ENCODE results near the gene NETO1. TPM values are rescaled to one million over a fixed set of nuclear protein-coding genes. Genes with fewer than 3 reads are reported as not detected.
A peak's percentile ranks its signal among the peaks of the same experiment; 100 is the strongest.

NETO1 gene
- polyA plus RNA-seq, 2 of the 4 experiments (the other 2 are of a cell fraction): 0.04 TPM; not detected in 1

DNA sequence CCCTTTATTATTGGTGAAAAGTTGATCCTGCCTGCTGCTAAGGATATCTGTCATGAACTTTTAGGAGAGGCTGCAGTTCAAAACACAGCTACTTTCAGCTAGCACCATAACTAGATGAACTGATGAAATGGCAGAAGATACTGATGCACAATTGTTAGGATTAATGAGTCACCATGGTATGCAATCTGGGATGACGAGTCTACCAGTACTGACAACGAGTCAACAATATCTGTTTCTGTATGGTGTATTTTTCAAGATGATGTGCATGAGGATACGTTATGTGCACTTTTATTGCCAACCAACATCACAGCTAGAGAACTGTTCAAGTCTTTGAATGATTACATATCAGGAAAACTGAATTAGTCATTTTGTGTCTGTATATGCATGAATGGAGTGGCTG lies 68.7 kb downstream of the NETO1 start:
- DNase-seq (ENCODE audit: low read depth in 1 of 2, low spot score in 1 of 2) (no peak), FAIRE-seq (no peak), ATAC-seq (no peak)
- no peak overlapping the region for H3K27ac ChIP-seq
- no peak overlapping the region for H3K4me2 ChIP-seq
- ChIA-PET CTCF (no interaction called here), POLR2A (no interaction called here)
- H3K4me3 ChIP-seq: no peak overlapping the region
- no peaks in the 10 kb centered on the region for H3K4me1 ChIP-seq
- 22% methylated on average over 3 of the region's 3 CpGs for WGBS (ENCODE audit: missing lambda C conversion rate)
- H3K9me3 ChIP-seq: no peaks in the 10 kb centered on the region
- TF ChIP-seq FOSL2 (IDR thresholded peaks at IDR 0.05) (no peak), FOSL2 (CRISPR knock-in tag; IDR thresholded peaks at IDR 0.05) (0 out of 2 replicates have a peak, but pooled peaks have one; percentile 4), SREBF2 (IDR thresholded peaks at IDR 0.05) (no peak), EHF (CRISPR knock-in tag; IDR thresholded peaks at IDR 0.05) (no peak), BHLHE40 (IDR thresholded peaks at IDR 0.05; ENCODE audit: low read depth, low read length) (no peak), POLR2AphosphoS2 (conservative IDR thresholded peaks at IDR 0.05; ENCODE audit: low read length) (no peak)
- TF ChIP-seq, protein P1, sequence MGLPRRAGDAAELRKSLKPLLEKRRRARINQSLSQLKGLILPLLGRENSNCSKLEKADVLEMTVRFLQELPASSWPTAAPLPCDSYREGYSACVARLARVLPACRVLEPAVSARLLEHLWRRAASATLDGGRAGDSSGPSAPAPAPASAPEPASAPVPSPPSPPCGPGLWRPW (IDR thresholded peaks at IDR 0.05): no peak
- TF ChIP-seq, protein P2, sequence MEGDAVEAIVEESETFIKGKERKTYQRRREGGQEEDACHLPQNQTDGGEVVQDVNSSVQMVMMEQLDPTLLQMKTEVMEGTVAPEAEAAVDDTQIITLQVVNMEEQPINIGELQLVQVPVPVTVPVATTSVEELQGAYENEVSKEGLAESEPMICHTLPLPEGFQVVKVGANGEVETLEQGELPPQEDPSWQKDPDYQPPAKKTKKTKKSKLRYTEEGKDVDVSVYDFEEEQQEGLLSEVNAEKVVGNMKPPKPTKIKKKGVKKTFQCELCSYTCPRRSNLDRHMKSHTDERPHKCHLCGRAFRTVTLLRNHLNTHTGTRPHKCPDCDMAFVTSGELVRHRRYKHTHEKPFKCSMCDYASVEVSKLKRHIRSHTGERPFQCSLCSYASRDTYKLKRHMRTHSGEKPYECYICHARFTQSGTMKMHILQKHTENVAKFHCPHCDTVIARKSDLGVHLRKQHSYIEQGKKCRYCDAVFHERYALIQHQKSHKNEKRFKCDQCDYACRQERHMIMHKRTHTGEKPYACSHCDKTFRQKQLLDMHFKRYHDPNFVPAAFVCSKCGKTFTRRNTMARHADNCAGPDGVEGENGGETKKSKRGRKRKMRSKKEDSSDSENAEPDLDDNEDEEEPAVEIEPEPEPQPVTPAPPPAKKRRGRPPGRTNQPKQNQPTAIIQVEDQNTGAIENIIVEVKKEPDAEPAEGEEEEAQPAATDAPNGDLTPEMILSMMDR (IDR thresholded peaks at IDR 0.05): no peak

DNA sequence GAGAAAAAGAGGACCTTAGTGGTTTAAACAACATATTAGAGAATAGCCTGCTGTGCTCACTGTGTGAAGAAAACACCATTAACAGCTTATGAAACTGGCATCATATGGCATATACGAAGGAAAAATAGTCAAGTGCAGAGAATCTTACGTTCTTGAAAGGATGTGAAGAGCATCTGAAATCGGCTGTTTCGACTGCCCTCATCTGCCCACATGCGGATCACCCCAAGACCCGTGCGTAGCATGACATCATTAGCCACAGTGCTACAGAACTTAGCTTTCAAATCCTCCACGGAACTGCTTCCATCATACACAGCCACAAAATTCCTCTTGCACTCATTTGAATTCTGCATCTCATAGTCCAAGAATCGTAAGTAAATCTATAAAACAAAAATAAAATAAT lies 84.3 kb downstream of the NETO1 start:
- H3K4me3 ChIP-seq: no peak overlapping the region
- no peak for ATAC-seq
- 27% methylated on average over 9 of the region's 9 CpGs for WGBS (ENCODE audit: missing lambda C conversion rate)

DNA sequence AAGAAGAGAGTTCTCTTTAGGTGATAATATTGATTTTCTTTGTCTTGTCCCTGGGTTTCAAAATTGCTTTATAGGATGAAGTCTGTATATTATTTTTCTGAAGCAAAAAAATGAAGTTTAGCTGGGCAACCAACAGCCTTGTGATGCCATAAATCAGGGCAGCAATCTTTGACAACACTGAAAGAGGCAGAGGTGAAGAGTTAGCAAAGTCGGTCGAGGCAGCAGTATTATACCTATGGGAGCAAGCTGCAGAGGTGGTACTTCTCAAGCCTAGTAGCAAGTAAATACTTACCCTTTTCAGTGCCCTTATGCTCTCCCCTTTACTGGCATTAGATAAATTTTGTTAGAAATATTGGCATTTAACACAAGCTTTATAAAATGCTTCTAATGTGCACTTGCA lies 92.9 kb downstream of the NETO1 start:
- FAIRE-seq (no peak), DNase-seq (ENCODE audit: low read depth in 1 of 2, low spot score in 1 of 2) (no peak), ATAC-seq (no peak)
- Histone ChIP-seq H3K4me3 (no peak overlapping the region), H3K27ac (no peak overlapping the region), H3K4me2 (no peak overlapping the region), H3K4me1 (no peaks in the 10 kb centered on the region), H3K9me3 (no peaks in the 10 kb centered on the region)
- ChIA-PET POLR2A (no interaction called here), CTCF (no interaction called here)
- 14% methylated on average over 2 of the region's 2 CpGs for WGBS (ENCODE audit: missing lambda C conversion rate)
- no peak for TF ChIP-seq ZNF302 (CRISPR knock-in tag; IDR thresholded peaks at IDR 0.05)
- TF ChIP-seq FOSB (CRISPR knock-in tag; IDR thresholded peaks at IDR 0.05): no peak
- no peak for TF ChIP-seq CBX2 (IDR thresholded peaks at IDR 0.05; ENCODE audit: borderline replicate concordance, low read depth)
- no peak for TF ChIP-seq TP53 (CRISPR knock-in tag; IDR thresholded peaks at IDR 0.05)
- TF ChIP-seq JUN (IDR thresholded peaks at IDR 0.05): no peak
- TF ChIP-seq ZSCAN20 (CRISPR knock-in tag; IDR thresholded peaks at IDR 0.05): no peak
- no peak for TF ChIP-seq GATA3 (IDR thresholded peaks at IDR 0.05; ENCODE audit: borderline replicate concordance)
- no peak for TF ChIP-seq MAZ (IDR thresholded peaks at IDR 0.05; ENCODE audit: borderline replicate concordance, low read depth, low read length)
- no peak for TF ChIP-seq SREBF2 (IDR thresholded peaks at IDR 0.05)
- TF ChIP-seq FOXS1 (CRISPR knock-in tag; IDR thresholded peaks at IDR 0.05): no peak
- no peak for TF ChIP-seq EHF (CRISPR knock-in tag; IDR thresholded peaks at IDR 0.05)
- TF ChIP-seq, protein P3, sequence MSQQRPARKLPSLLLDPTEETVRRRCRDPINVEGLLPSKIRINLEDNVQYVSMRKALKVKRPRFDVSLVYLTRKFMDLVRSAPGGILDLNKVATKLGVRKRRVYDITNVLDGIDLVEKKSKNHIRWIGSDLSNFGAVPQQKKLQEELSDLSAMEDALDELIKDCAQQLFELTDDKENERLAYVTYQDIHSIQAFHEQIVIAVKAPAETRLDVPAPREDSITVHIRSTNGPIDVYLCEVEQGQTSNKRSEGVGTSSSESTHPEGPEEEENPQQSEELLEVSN (IDR thresholded peaks at IDR 0.05; ENCODE audit: borderline replicate concordance, low read depth): no peak
- no peak for TF ChIP-seq POLR2A (IDR thresholded peaks at IDR 0.05; ENCODE audit: low read length)
- TF ChIP-seq EP300 (IDR thresholded peaks at IDR 0.05): no peak
- TF ChIP-seq ESRRA (IDR thresholded peaks at IDR 0.05; ENCODE audit: borderline replicate concordance, low read length): no peak
- TF ChIP-seq CHD2 (IDR thresholded peaks at IDR 0.05; ENCODE audit: low read length, partially characterized antibody): no peak
- TF ChIP-seq, protein P4, sequence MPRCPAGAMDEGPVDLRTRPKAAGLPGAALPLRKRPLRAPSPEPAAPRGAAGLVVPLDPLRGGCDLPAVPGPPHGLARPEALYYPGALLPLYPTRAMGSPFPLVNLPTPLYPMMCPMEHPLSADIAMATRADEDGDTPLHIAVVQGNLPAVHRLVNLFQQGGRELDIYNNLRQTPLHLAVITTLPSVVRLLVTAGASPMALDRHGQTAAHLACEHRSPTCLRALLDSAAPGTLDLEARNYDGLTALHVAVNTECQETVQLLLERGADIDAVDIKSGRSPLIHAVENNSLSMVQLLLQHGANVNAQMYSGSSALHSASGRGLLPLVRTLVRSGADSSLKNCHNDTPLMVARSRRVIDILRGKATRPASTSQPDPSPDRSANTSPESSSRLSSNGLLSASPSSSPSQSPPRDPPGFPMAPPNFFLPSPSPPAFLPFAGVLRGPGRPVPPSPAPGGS (IDR thresholded peaks at IDR 0.05): no peak
- TF ChIP-seq, protein P5, sequence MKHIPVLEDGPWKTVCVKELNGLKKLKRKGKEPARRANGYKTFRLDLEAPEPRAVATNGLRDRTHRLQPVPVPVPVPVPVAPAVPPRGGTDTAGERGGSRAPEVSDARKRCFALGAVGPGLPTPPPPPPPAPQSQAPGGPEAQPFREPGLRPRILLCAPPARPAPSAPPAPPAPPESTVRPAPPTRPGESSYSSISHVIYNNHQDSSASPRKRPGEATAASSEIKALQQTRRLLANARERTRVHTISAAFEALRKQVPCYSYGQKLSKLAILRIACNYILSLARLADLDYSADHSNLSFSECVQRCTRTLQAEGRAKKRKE (CRISPR knock-in tag; IDR thresholded peaks at IDR 0.05; ENCODE audit: low read depth): no peak
- TF ChIP-seq CHD4 (IDR thresholded peaks at IDR 0.05; ENCODE audit: borderline replicate concordance): no peak
- TF ChIP-seq HOXB5 (CRISPR knock-in tag; IDR thresholded peaks at IDR 0.05): no peak

More for the DNA sequence above, 84.3 kb downstream of the NETO1 start:
- H3K9me3 ChIP-seq: no peaks in the 10 kb centered on the region
- FAIRE-seq (no peak), DNase-seq (ENCODE audit: low read depth in 1 of 2, low spot score in 1 of 2) (no peak)
- TF ChIP-seq PHF8 (IDR thresholded peaks at IDR 0.05; ENCODE audit: borderline replicate concordance, low read depth): no peak
- ChIA-PET POLR2A (no interaction called here), CTCF (interaction anchor here (1.1 kb wide), 1 partner anchor 21 kb away, joined by 3 read pairs; no protein-coding TSS in a partner anchor)
- H3K27ac ChIP-seq: no peak overlapping the region
- H3K4me2 ChIP-seq: no peak overlapping the region
- no peaks in the 10 kb centered on the region for H3K4me1 ChIP-seq
